BJ (cell line): Measurements from ENCODE around the gene HOXC11. TPM values are rescaled to one million over a fixed set of nuclear protein-coding genes. Genes with fewer than 3 reads are reported as not detected.

Experiments
- CTCF ChIA-PET: fragments of 350-600 bp; formaldehyde crosslinking; extraction: SDS; loops from one replicate; lab custom pipeline; 2021; ENCODE audit warnings: antibody characterized with exemption, inconsistent platforms; lab: Yijun Ruan, JAX
- POLR2A ChIA-PET: fragments of 300-600 bp; sonication (Branson Sonifier 250); formaldehyde crosslinking; extraction: SDS; loops from one replicate; lab custom pipeline; 2021; ENCODE audit warnings: antibody characterized with exemption; lab: Charles Lee
- DNase-seq: peaks from one replicate; pipeline ENCODE4 v3.0.0-alpha.2; 2011; ENCODE audit warnings: low read depth
- H3K27me3 ChIP-seq: 2 replicates; pipeline ENCODE4 v1.6.0; 2011; ENCODE audit warnings: low read length; ENCODE audit not compliant: control insufficient read depth, insufficient read depth
- H3K36me3 ChIP-seq: 2 replicates; pipeline ENCODE4 v1.5.1; 2011; ENCODE audit warnings: low read length; ENCODE audit not compliant: control insufficient read depth, insufficient read depth
- H3K4me3 ChIP-seq: 2 replicates; pipeline ENCODE4 v1.5.1; 2011; ENCODE audit warnings: low read depth, mild to moderate bottlenecking, control low read depth, low read length
- polyA plus RNA-seq: library from polyadenylated mRNA; depleted of rRNA; stranded (reverse); fragments of >200 nt; gene quantifications from 2 replicates; pipeline ENCODE4 v1.2.3, GENCODE V29; 2011
- TF ChIP-seq, protein P1 (sequence below): IDR thresholded peaks from 2 replicates; pipeline ENCODE4 v1.5.1; 2011; ENCODE audit warnings: low read depth, mild to moderate bottlenecking, control low read depth, inconsistent platforms, low read length, moderate library complexity; ENCODE audit not compliant: insufficient read depth

HOXC11 gene
- polyA plus RNA-seq, 1 experiment = 4.9 TPM

GRCh38 chr12:53963434-53964314 is 9.3 kb upstream of the HOXC11 start:
- Histone ChIP-seq H3K36me3 (no peaks in the 10 kb centered on the region), H3K27me3 (peaks cover 2% of the 10 kb centered on the region), H3K4me3 (peak overlapping the region; percentile 18)
- ChIA-PET CTCF (interaction anchor here (1.1 to 2.0 kb wide), 6 partner anchors 21 to 244 kb away, joined by 3 to 6 read pairs (median 4); partner anchors contain the start of gene HOXC10), POLR2A (no interaction called here)
- no peak for DNase-seq
- TF ChIP-seq, protein P1, sequence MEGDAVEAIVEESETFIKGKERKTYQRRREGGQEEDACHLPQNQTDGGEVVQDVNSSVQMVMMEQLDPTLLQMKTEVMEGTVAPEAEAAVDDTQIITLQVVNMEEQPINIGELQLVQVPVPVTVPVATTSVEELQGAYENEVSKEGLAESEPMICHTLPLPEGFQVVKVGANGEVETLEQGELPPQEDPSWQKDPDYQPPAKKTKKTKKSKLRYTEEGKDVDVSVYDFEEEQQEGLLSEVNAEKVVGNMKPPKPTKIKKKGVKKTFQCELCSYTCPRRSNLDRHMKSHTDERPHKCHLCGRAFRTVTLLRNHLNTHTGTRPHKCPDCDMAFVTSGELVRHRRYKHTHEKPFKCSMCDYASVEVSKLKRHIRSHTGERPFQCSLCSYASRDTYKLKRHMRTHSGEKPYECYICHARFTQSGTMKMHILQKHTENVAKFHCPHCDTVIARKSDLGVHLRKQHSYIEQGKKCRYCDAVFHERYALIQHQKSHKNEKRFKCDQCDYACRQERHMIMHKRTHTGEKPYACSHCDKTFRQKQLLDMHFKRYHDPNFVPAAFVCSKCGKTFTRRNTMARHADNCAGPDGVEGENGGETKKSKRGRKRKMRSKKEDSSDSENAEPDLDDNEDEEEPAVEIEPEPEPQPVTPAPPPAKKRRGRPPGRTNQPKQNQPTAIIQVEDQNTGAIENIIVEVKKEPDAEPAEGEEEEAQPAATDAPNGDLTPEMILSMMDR = no peak

DNA sequence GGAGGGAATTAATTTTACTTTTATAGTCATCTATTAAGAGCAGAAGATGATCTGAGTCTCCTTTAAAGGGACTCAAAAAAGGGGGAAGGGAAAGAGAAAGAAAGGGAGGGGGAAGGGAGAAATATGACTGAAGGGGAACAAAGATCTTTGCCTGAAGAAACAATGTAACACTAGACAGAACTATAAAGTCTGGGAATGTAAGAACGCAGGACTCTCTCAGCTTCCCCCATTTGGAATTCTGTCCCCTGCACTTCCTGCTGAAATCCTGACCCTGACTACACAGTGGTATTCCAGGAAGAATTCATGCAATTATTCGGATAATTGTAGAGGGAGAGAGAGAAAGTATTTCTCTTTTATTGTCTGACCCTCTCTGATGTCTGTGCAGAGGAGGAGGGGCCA is 8.6 kb upstream of the HOXC11 start:
- TF ChIP-seq, protein P1 = no peak
- ChIA-PET POLR2A (interaction anchor here (0.6 kb wide), 1 partner anchor 18 kb away, joined by 4 read pairs; no protein-coding TSS in a partner anchor), CTCF (interaction anchor here (0.9 to 2.0 kb wide), 4 partner anchors 21 to 228 kb away, joined by 3 to 6 read pairs (median 4); partner anchors contain the start of gene HOXC10)
- H3K36me3 ChIP-seq = no peaks in the 10 kb centered on the region
- peak overlapping the region; percentile 18 for H3K4me3 ChIP-seq
- DNase-seq = no peak
- H3K27me3 ChIP-seq = no peaks in the 10 kb centered on the region; the same call in 1 of the 2 replicates

GRCh38 chr12:53965281-53966084 is 7.4 kb upstream of the HOXC11 start:
- H3K4me3 ChIP-seq = peak overlapping the region; percentile 78
- POLR2A ChIA-PET = interaction anchor here (0.6 kb wide), 1 partner anchor 17 kb away, joined by 4 read pairs; no protein-coding TSS in a partner anchor
- DNase-seq = no peak

DNA sequence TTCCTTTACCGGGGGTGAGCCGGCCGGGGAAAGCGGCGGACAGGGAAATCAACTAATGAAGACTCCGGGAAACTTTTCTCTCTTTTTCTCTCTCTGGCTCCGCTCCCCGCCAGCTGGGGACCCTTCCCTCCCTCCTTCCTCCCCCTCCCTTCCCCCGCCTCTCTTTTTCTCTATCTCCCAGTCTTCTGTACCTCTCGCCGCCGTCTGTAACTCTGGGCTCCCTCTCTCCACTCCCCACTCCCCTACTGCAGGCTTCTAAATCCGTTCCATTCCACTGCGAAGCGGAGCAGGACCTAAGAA is 6.9 kb upstream of the HOXC11 start:
- TF ChIP-seq, protein P1 = no peak
- no peaks in the 10 kb centered on the region for H3K36me3 ChIP-seq
- POLR2A ChIA-PET = no interaction called here
- no peak for DNase-seq
- peak overlapping the region; percentile 78 for H3K4me3 ChIP-seq
- CTCF ChIA-PET = interaction anchor here (0.7 to 1.7 kb wide), 8 partner anchors 27 to 404 kb away, joined by 3 to 6 read pairs (median 4); partner anchors contain the start of gene HOXC13
- H3K27me3 ChIP-seq = no peaks in the 10 kb centered on the region

More at GRCh38 chr12:53965281-53966084, 7.4 kb upstream of the HOXC11 start:
- H3K27me3 ChIP-seq = no peaks in the 10 kb centered on the region
- no peaks in the 10 kb centered on the region for H3K36me3 ChIP-seq
- TF ChIP-seq, protein P1 = no peak
- CTCF ChIA-PET = interaction anchor here (0.7 to 1.6 kb wide), 4 partner anchors 22 to 227 kb away, joined by 3 to 4 read pairs (median 3); no protein-coding TSS in a partner anchor
